ENCODE data around the gene GFM2. TPM values are rescaled to one million over a fixed set of nuclear protein-coding genes. Genes with fewer than 3 reads are reported as not detected.
"Not testable (repeated sequence)": the region's sequence is repeated elsewhere in the genome, so short reads cannot be mapped to it uniquely, and the experiment has no call there.

The GFM2 gene
- total RNA-seq, 4 donors from 2014 or later = 10.1 to 21.9 (median 16.4) TPM

DNA sequence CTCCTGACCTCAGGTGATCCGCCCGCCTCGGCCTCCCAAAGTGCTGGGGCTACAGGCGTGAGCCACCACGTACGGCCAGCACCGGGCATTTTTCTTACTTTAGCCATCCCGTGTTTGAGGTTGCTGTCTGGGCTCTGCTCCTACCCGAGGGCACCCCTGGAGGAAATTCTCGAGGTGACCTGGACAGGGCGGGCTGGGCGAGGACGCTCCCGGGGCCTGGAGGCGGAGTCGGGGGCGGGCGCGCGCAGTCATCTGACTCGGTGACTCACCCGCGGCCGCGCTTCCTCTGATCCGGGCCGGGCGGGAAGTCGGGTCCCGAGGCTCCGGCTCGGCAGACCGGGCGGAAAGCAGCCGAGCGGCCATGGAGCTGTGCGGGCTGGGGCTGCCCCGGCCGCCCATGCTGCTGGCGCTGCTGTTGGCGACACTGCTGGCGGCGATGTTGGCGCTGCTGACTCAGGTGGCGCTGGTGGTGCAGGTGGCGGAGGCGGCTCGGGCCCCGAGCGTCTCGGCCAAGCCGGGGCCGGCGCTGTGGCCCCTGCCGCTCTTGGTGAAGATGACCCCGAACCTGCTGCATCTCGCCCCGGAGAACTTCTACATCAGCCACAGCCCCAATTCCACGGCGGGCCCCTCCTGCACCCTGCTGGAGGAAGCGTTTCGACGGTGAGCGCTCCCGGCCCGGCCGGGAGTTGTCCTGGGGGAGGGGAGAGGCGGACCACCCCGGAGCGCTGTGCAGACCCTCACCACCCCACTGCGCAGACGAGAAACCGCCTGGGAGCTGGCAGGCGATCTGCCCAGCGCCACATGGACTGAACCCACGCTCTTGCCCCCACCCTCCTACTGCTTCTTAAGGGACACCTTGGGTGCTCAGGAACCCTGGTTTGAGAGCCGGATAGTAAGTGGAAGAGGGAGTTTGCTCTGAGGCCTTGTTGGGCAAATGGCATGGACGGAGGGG is 81.7 kb downstream of the GFM2 start, which contains the start of gene HEXB:
Gene HEXB, plus strand, starts transcription at position 334 of the 952 bp plus-strand sequence. Its CDS starts 28 bp downstream, at position 362.
- H3K4me3 ChIP-seq = peak within 1 kb of the TSS; percentile 79 to 84
- 0% methylated on average over 1 of the region's 78 CpGs; no CpG with 5 or more reads in 1 of the 2 donors for WGBS, 2 donors (ENCODE audit: low coverage in 1 of 2)
- peak; percentile 99 for ATAC-seq
- peaks cover 0 to 14% of the 10 kb centered on the region in 2 donors for H3K36me3 ChIP-seq
- H3K27ac ChIP-seq = peak within 1 kb of the TSS; percentile 48 to 91 (median 89)
- no peaks in the 10 kb centered on the region for H3K9me3 ChIP-seq
- no peaks in the 10 kb centered on the region for H3K27me3 ChIP-seq
- TF ChIP-seq, protein P1, sequence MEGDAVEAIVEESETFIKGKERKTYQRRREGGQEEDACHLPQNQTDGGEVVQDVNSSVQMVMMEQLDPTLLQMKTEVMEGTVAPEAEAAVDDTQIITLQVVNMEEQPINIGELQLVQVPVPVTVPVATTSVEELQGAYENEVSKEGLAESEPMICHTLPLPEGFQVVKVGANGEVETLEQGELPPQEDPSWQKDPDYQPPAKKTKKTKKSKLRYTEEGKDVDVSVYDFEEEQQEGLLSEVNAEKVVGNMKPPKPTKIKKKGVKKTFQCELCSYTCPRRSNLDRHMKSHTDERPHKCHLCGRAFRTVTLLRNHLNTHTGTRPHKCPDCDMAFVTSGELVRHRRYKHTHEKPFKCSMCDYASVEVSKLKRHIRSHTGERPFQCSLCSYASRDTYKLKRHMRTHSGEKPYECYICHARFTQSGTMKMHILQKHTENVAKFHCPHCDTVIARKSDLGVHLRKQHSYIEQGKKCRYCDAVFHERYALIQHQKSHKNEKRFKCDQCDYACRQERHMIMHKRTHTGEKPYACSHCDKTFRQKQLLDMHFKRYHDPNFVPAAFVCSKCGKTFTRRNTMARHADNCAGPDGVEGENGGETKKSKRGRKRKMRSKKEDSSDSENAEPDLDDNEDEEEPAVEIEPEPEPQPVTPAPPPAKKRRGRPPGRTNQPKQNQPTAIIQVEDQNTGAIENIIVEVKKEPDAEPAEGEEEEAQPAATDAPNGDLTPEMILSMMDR (IDR thresholded peaks at IDR 0.05) = peak in 2 of 4 experiments; percentile 6 to 13
- peak; percentile 65 for TF ChIP-seq POLR2AphosphoS5 (IDR thresholded peaks at IDR 0.05)
- no peak for TF ChIP-seq EP300 (IDR thresholded peaks at IDR 0.05)
- TF ChIP-seq POLR2A (IDR thresholded peaks at IDR 0.05) = peak; percentile 83 to 86
- peaks cover 0 to 33% (median 7%) of the 10 kb centered on the region in 3 donors for H3K4me1 ChIP-seq

DNA sequence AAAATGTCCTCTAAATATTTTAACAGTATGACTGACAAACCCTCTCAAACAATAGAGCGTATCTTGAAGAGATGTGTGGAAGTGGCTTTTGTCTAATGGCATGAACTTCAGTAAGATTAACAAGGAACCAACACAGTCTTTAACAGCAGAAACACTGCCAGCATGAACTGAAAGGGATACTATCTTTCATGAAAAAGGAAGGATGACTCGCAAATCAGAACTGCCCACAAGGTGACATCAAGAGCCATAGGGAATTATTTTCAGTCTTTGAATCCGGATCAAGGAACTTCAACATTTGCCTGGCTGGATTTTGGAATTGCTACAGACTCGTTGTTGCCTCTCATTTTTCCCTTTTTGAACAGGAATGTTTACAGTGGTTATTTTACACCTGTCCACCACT is 87.0 kb downstream of the GFM2 start:
- no peaks in the 10 kb centered on the region for H3K9me3 ChIP-seq
- peaks cover 0 to 8% (median 0%) of the 10 kb centered on the region in 3 donors for H3K4me1 ChIP-seq
- 59 to 80% methylated on average over 4 of the region's 4 CpGs for WGBS, 2 donors (ENCODE audit: low coverage in 1 of 2)
- H3K36me3 ChIP-seq = no peaks in the 10 kb centered on the region
- TF ChIP-seq POLR2A (IDR thresholded peaks at IDR 0.05) (no peak), POLR2AphosphoS5 (IDR thresholded peaks at IDR 0.05) (no peak)
- H3K4me3 ChIP-seq = no peak overlapping the region
- H3K27ac ChIP-seq = no peak overlapping the region
- H3K27me3 ChIP-seq = no peaks in the 10 kb centered on the region
- ATAC-seq = no peak

DNA sequence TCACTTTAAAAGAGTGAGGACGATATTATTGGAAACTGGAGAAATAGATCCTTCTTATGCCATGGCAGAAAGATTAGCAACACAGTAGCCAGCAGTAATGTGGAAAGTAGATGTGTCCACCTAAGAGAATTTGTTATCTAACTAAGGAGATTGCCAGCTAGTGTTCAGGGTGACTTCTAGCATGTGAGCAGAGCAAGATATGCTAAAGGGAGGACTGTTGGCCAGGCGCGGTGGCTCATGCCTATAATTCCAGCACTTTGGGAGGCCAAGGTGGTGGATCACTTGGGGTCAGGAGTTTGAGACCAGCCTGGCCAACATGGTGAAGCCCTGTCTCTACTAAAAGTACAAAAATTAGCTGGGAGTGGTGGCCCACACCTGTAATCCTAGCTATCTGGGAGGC is 87.6 kb downstream of the GFM2 start:
- H3K9me3 ChIP-seq, ATAC-seq, H3K4me1 ChIP-seq, H3K36me3 ChIP-seq, H3K4me3 ChIP-seq, H3K27ac ChIP-seq, H3K27me3 ChIP-seq: not testable (repeated sequence)
- 86 to 87% methylated on average over 3 of the region's 3 CpGs for WGBS, 2 donors (ENCODE audit: low coverage in 1 of 2)

DNA sequence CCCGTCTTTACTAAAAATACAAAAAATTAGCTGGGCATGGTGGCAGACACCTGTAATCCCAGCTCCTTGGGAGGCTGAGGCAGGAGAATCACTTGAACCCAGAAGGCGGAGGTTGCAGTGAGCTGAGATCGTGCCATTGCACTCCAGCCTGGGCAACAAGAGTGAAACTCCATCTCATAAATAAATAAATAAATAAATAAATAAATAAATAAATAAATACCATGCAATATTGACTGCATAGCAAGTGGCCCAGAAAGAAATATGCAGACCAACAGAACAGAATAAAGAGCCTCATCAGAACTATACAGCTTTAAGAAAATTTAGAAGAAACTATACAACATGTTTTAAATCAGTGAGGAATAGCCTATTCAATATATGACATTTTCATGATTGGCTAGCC is 88.8 kb downstream of the GFM2 start:
- not testable (repeated sequence) for H3K9me3 ChIP-seq, H3K27me3 ChIP-seq, H3K4me3 ChIP-seq, H3K36me3 ChIP-seq, H3K27ac ChIP-seq, ATAC-seq
- 83 to 100% methylated on average over 2 to 3 of the region's 3 CpGs for WGBS, 2 donors (ENCODE audit: low coverage in 1 of 2)
- peaks cover 0 to 10% (median 0%) of the 10 kb centered on the region in 3 donors for H3K4me1 ChIP-seq

DNA sequence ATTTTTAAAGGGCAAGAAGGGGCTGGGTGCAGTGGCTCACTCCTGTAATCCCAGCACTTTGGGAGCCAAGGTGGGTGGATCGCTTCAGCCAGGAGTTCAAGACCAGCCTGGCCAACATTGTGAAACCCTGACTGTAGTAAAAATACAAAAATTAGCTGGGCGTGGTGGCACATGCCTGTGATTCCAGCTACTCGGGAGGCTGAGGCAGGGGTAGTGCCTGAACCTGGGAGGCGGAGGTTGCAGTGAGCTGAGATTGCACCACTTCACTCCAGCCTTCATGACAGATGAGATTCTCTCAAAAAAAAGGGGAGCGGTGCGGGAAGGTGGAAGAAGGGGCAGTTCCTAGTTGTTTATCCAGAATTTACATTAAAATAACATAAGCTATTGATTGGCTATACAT is 90.5 kb downstream of the GFM2 start:
- H3K27me3 ChIP-seq, H3K27ac ChIP-seq, H3K4me3 ChIP-seq, H3K36me3 ChIP-seq, ATAC-seq, H3K9me3 ChIP-seq: not testable (repeated sequence)
- peaks cover 0 to 22% (median 0%) of the 10 kb centered on the region in 3 donors for H3K4me1 ChIP-seq
- WGBS, 2 donors (ENCODE audit: low coverage in 1 of 2) = 93 to 100% methylated on average over 3 of the region's 6 CpGs

DNA sequence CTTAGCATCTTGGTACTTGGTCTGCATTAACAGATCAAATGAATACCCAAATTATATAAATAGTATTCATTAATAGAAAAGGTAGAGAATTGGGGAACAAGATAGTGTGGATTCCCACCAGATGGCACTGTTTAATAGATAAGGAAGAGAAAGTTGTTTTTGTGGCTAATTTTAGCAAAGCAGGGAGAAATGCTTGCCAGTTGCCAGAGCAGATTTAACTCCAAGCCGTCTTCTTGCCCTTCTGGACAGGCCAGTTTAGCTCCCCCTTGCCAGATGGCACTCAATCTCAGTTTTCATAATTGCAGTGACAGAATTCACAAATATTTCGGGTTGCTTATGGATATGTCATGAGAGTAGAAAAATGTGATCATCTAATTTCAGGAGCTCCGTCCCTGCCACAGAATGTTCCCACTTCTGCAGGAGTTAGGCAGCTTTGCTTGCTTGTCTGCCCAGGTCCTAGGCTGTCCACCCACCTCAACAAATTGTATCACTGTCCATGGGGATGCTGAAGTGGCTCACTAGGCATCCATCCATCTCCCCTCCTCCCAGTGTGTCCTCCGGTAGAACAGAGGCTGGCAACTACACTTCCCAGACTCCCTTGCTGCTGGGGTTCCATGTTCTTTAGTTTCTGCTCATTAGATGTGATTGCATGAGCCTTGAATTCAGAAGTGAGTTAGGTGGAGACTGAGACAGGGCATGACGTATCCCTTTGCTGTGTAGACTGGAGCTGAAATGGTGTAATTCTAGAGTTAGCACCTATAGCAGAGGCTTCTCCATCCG is 93.7 kb downstream of the GFM2 start:
- Histone ChIP-seq H3K27me3 (no peaks in the 10 kb centered on the region), H3K27ac (peak overlapping the region in 3 of 4 donors; percentile 53 to 73 (median 67)), H3K36me3 (no peaks in the 10 kb centered on the region), H3K4me1 (peaks cover 0 to 22% (median 0%) of the 10 kb centered on the region in 3 donors), H3K4me3 (peak overlapping the region; percentile 11 to 37), H3K9me3 (no peaks in the 10 kb centered on the region)
- WGBS, 2 donors (ENCODE audit: low coverage in 1 of 2) = 12 to 15% methylated on average over 3 to 4 of the region's 6 CpGs
- ATAC-seq = peak; percentile 71
- TF ChIP-seq EP300 (IDR thresholded peaks at IDR 0.05) (no peak), POLR2A (IDR thresholded peaks at IDR 0.05) (no peak), POLR2AphosphoS5 (IDR thresholded peaks at IDR 0.05) (no peak)
- TF ChIP-seq, protein P1 (IDR thresholded peaks at IDR 0.05) = peak; percentile 27 to 69 (median 52)

Measured in gastroesophageal sphincter (tissue), 4 donors.